SH-SY5Y (cell line): ENCODE results near the gene TRPV3.

ENCODE experiments used
- GATA2 ChIP-seq: IDR thresholded peaks from 2 replicates; pipeline ENCODE4 v1.6.1; 2011; ENCODE audit warnings: mild to moderate bottlenecking, low read depth, low read length
- GATA3 ChIP-seq: IDR thresholded peaks from 2 replicates; pipeline ENCODE4 v1.6.1; 2011; ENCODE audit warnings: low read depth, mild to moderate bottlenecking, low read length, moderate library complexity

- TF ChIP-seq GATA2, result no peak
- TF ChIP-seq GATA3, result no peak
Observed at GRCh38 chr17:3555189-3555796, 2.3 kb downstream of the TRPV3 start.
